Measurements from ENCODE around the gene CCDC73. TPM values are rescaled to one million over a fixed set of nuclear protein-coding genes. Genes with fewer than 3 reads are reported as not detected.

The CCDC73 gene
- total RNA-seq, 1 donor: not detected

DNA sequence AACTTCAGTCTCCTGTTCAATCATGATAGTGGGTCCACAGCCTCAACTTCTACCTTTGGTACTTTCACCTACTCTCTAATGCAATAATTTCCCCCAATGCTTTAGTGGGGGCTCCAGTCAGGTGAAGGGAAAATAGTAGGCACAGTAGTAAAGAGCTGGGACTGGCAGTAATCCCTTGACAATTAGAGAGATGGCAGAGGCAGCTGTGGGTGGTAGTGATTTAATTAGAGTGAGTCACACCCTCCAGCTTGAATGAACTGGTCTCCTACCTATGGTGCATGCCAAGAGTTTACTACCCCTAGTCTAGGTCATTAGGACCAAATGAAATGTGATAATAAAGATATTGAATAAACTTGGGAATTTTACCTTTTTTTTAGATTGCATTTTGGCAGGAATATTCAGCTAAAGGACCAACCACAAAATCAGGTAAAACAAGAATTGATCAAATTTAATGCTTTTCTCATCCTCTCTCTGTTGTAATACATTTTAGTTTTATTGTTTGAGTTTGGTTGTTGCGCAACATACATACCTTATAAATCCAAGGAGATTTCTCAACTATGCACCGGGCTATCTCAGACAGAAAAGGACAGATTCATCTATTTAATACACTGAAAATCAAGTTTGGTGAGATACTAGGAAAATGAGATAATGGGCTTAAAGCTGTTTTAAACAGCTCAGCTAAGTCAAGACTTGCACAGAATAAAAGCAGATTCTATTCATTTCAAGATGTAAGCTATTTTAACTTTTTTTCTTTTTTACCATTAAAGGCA lies 44.2 kb upstream of the CCDC73 start:
- no peak for DNase-seq (ENCODE audit: insufficient read length, low spot score, missing footprints)
- Histone ChIP-seq H2AFZ (ENCODE audit: low read length) (no peak overlapping the region), H3K4me3 (ENCODE audit: insufficient read depth, low read length) (no peak overlapping the region), H3K27me3 (ENCODE audit: insufficient read depth, low read length) (no peaks in the 10 kb centered on the region), H3K36me3 (ENCODE audit: insufficient read depth, low read length) (no peaks in the 10 kb centered on the region), H3K27ac (ENCODE audit: low read depth, low read length) (no peak overlapping the region), H4K20me1 (ENCODE audit: insufficient read depth, low read length) (no peaks in the 10 kb centered on the region), H3K4me2 (ENCODE audit: insufficient read depth, low read length) (no peak overlapping the region), H3K4me1 (ENCODE audit: insufficient read depth, low read length) (no peaks in the 10 kb centered on the region), H3K9me3 (ENCODE audit: low read depth, low read length) (no peaks in the 10 kb centered on the region), H3K79me2 (ENCODE audit: insufficient read depth, low read length) (no peaks in the 10 kb centered on the region)
- TF ChIP-seq, protein P1, sequence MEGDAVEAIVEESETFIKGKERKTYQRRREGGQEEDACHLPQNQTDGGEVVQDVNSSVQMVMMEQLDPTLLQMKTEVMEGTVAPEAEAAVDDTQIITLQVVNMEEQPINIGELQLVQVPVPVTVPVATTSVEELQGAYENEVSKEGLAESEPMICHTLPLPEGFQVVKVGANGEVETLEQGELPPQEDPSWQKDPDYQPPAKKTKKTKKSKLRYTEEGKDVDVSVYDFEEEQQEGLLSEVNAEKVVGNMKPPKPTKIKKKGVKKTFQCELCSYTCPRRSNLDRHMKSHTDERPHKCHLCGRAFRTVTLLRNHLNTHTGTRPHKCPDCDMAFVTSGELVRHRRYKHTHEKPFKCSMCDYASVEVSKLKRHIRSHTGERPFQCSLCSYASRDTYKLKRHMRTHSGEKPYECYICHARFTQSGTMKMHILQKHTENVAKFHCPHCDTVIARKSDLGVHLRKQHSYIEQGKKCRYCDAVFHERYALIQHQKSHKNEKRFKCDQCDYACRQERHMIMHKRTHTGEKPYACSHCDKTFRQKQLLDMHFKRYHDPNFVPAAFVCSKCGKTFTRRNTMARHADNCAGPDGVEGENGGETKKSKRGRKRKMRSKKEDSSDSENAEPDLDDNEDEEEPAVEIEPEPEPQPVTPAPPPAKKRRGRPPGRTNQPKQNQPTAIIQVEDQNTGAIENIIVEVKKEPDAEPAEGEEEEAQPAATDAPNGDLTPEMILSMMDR (IDR thresholded peaks at IDR 0.05; ENCODE audit: extremely low read depth, low read depth, low read length): no peak

DNA sequence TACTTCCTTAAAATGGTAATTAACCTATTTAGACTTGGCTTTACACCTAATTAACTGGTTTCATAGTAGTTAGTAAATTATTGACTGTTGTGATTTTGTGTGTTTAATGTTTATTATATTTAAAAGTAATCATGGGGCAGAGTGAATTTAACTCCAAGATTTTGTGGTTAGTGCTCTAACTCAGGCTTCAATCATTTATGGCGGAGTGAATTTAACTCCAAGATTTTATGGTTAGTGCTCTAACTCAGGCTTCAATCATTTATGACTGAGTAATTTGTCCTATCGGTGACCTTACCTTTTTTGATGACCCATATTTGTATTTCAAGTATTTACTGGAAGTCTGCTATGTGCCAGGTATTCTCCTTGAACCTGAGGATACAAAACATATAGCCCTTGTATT lies 42.5 kb upstream of the CCDC73 start:
- H4K20me1 ChIP-seq (ENCODE audit: insufficient read depth, low read length): no peaks in the 10 kb centered on the region
- H3K4me3 ChIP-seq (ENCODE audit: insufficient read depth, low read length): no peak overlapping the region
- TF ChIP-seq, protein P1 (IDR thresholded peaks at IDR 0.05; ENCODE audit: extremely low read depth, low read depth, low read length): no peak
- no peaks in the 10 kb centered on the region for H3K79me2 ChIP-seq (ENCODE audit: insufficient read depth, low read length)
- no peak for DNase-seq (ENCODE audit: insufficient read length, low spot score, missing footprints)
- no peak overlapping the region for H3K4me2 ChIP-seq (ENCODE audit: insufficient read depth, low read length)
- H3K27me3 ChIP-seq (ENCODE audit: insufficient read depth, low read length): peaks cover 7% of the 10 kb centered on the region
- no peaks in the 10 kb centered on the region for H3K4me1 ChIP-seq (ENCODE audit: insufficient read depth, low read length)
- no peaks in the 10 kb centered on the region for H3K9me3 ChIP-seq (ENCODE audit: low read depth, low read length)
- no peaks in the 10 kb centered on the region for H3K36me3 ChIP-seq (ENCODE audit: insufficient read depth, low read length)
- no peak overlapping the region for H3K27ac ChIP-seq (ENCODE audit: low read depth, low read length)
- H2AFZ ChIP-seq (ENCODE audit: low read length): no peak overlapping the region

DNA sequence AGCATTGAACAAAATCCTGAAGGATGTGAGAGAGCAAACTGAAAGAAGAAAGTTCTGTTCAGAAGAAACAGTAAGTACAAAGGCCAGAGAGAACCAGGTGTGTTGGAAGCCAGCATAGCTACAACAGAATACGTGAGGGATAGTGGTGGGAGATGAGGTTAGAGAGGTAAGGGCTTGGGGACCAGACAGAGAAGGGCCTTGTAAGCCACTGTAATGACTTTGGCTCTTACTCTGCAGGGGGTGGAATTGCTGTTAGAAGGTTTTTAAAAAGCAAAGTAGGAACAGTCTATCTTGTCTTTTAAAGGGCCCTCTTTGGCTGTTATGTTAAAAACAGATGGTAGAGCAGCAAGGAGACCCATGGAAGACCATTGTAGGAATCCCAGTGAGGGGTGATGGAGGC lies 39.5 kb upstream of the CCDC73 start:
- DNase-seq (ENCODE audit: insufficient read length, low spot score, missing footprints): no peak
- Histone ChIP-seq H4K20me1 (ENCODE audit: insufficient read depth, low read length) (no peaks in the 10 kb centered on the region), H2AFZ (ENCODE audit: low read length) (no peak overlapping the region)

DNA sequence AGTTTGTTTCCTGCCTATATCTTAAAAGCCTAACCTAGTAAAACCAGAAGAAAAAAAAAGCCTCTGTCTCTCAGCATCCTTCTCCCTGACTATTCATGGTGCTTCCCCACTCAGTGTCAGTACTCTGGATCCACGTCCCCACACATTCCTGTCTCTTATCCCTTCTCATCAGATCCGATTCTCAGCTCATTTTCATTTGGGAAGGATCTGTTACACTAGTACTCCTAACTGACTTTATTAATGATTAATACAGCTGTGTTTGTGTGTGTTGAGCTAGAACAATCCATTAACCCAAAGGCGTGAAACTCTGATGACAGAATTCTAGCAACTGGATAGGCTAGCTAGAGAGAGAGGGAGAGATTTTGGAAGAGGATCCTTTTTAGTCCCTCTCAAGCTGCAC lies 36.8 kb upstream of the CCDC73 start:
- H3K4me1 ChIP-seq (ENCODE audit: insufficient read depth, low read length): peaks cover 3% of the 10 kb centered on the region
- H3K9me3 ChIP-seq (ENCODE audit: low read depth, low read length): no peaks in the 10 kb centered on the region
- H3K4me3 ChIP-seq (ENCODE audit: insufficient read depth, low read length): no peak overlapping the region
- no peaks in the 10 kb centered on the region for H4K20me1 ChIP-seq (ENCODE audit: insufficient read depth, low read length)
- no peak for DNase-seq (ENCODE audit: insufficient read length, low spot score, missing footprints)
- H3K27me3 ChIP-seq (ENCODE audit: insufficient read depth, low read length): peaks cover 24% of the 10 kb centered on the region
- no peak overlapping the region for H3K27ac ChIP-seq (ENCODE audit: low read depth, low read length)
- H3K4me2 ChIP-seq (ENCODE audit: insufficient read depth, low read length): no peak overlapping the region
- no peaks in the 10 kb centered on the region for H3K79me2 ChIP-seq (ENCODE audit: insufficient read depth, low read length)
- no peaks in the 10 kb centered on the region for H3K36me3 ChIP-seq (ENCODE audit: insufficient read depth, low read length)
- TF ChIP-seq, protein P1 (IDR thresholded peaks at IDR 0.05; ENCODE audit: extremely low read depth, low read depth, low read length): no peak
- no peak overlapping the region for H2AFZ ChIP-seq (ENCODE audit: low read length)

More for the DNA sequence above, 39.5 kb upstream of the CCDC73 start:
- H3K4me1 ChIP-seq (ENCODE audit: insufficient read depth, low read length): peaks cover 3% of the 10 kb centered on the region
- no peaks in the 10 kb centered on the region for H3K9me3 ChIP-seq (ENCODE audit: low read depth, low read length)
- no peaks in the 10 kb centered on the region for H3K36me3 ChIP-seq (ENCODE audit: insufficient read depth, low read length)
- H3K79me2 ChIP-seq (ENCODE audit: insufficient read depth, low read length): no peaks in the 10 kb centered on the region
- H3K4me2 ChIP-seq (ENCODE audit: insufficient read depth, low read length): no peak overlapping the region
- H3K27me3 ChIP-seq (ENCODE audit: insufficient read depth, low read length): peaks cover 24% of the 10 kb centered on the region
- no peak overlapping the region for H3K27ac ChIP-seq (ENCODE audit: low read depth, low read length)
- TF ChIP-seq, protein P1 (IDR thresholded peaks at IDR 0.05; ENCODE audit: extremely low read depth, low read depth, low read length): no peak
- no peak overlapping the region for H3K4me3 ChIP-seq (ENCODE audit: insufficient read depth, low read length)
